Measurements from ENCODE around the gene D2HGDH.
"Not testable (repeated sequence)": the region's sequence is repeated elsewhere in the genome, so short reads cannot be mapped to it uniquely, and the experiment has no call there.

D2HGDH gene

GRCh38 chr2:241816431-241817121, 82.1 kb downstream of the D2HGDH start:
- peak; percentile 19 for DNase-seq (ENCODE audit: low spot score)
- in situ Hi-C loops (cut with MboI; ENCODE audit: low pct_unique_long_range_greater_than_20kb, low sequenced_read_pairs, unreplicated experiment): no loop called here
- TF ChIP-seq, protein P1, sequence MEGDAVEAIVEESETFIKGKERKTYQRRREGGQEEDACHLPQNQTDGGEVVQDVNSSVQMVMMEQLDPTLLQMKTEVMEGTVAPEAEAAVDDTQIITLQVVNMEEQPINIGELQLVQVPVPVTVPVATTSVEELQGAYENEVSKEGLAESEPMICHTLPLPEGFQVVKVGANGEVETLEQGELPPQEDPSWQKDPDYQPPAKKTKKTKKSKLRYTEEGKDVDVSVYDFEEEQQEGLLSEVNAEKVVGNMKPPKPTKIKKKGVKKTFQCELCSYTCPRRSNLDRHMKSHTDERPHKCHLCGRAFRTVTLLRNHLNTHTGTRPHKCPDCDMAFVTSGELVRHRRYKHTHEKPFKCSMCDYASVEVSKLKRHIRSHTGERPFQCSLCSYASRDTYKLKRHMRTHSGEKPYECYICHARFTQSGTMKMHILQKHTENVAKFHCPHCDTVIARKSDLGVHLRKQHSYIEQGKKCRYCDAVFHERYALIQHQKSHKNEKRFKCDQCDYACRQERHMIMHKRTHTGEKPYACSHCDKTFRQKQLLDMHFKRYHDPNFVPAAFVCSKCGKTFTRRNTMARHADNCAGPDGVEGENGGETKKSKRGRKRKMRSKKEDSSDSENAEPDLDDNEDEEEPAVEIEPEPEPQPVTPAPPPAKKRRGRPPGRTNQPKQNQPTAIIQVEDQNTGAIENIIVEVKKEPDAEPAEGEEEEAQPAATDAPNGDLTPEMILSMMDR (IDR thresholded peaks at IDR 0.05; ENCODE audit: extremely low read depth, insufficient read depth, missing control alignments): no peak

DNA sequence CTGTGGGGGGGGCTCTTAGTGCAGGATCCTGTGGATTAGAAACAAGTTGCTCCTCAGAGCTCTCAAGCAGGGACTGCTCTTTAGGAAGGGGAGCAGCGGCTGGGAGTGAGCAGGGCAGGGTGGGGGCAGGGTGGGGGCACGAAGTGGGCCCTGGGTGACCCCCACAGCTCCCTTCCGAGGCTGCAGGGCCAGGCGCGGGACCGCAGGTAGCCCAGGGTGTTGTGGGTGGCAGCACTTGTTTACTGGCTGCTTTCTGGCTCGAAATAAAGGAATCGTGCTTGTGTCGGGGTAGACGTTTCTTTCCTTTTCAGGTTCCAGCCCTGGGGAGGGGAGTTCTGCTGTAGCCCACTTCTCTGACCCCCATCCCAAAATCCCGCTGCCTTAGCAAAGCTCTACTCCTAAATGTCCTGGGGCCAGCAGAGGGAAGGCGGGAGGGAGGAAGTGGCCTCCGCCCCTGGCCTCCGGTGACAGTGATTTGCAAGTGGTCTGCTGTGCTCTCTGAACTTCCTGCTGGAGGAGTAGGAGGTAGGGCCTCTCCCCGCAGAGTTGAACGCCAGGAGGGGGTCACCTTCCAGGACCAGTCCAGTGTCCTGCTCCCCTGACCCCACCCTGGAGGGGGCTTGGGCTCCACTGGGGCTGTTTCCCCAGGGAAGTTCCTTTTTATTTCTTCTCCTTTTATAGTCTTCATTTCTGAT, 82.8 kb downstream of the D2HGDH start:
- peak; percentile 51 for DNase-seq (ENCODE audit: low spot score)
- in situ Hi-C loops (cut with MboI; ENCODE audit: low pct_unique_long_range_greater_than_20kb, low sequenced_read_pairs, unreplicated experiment): no loop called here

DNA sequence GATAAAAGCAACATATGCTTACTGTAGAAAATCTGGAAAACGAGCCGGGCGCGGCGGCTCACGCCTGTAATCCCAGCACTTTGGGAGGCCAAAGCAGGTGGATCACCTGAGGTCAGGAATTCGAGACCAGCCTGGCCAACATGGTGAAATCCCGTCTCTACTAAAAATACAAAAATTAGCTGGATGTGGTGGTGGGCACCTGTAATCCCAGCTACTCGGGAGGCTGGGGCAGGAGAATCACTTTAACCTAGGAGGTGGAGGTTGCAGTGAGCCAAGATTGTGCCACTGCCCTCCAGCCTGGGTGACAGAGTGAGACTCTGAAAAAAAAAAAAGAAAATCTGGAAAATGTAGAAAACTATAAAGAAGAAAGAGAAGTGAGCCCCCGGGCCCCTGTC, 83.4 kb downstream of the D2HGDH start:
- DNase-seq (ENCODE audit: low spot score); in situ Hi-C loops (cut with MboI; ENCODE audit: low pct_unique_long_range_greater_than_20kb, low sequenced_read_pairs, unreplicated experiment): not testable (repeated sequence)

More for the DNA sequence above, 82.8 kb downstream of the D2HGDH start:
- TF ChIP-seq, protein P1 (IDR thresholded peaks at IDR 0.05; ENCODE audit: extremely low read depth, insufficient read depth, missing control alignments): no peak

Data from GM13977 (cell line).